Stimulated activated naive B cell treated with anti-CD40 and anti-IgM and Interleukin-4, amounts not matched to agents 10 μg/mL and 1 μg/mL and 100 μg/mL, for 72 hours (primary cell): ENCODE results near the gene DFFA.
A peak's percentile ranks its signal among the peaks of the same experiment; 100 is the strongest.
"Not testable (repeated sequence)": the region's sequence is repeated elsewhere in the genome, so short reads cannot be mapped to it uniquely, and the experiment has no call there.

Experiments used
- ATAC-seq, 2 donors: fragments of 150-1000 bp; cut with Tn5 transposase; replicated peaks; 2 replicates each; pipeline ENCODE4 v1.10.0; 2021; ENCODE audit warnings: moderate library complexity in 1 of 2
- DNase-seq: peaks from one replicate; pipeline ENCODE4 v3.0.0; 2021
- H3K27ac Mint-ChIP-seq: one replicate; pipeline ENCODE4 v1.8.0; 2022; ENCODE audit warnings: mild to moderate bottlenecking, mixed read lengths
- H3K27me3 Mint-ChIP-seq, 2 donors: one replicate each; pipeline ENCODE4 v1.8.0; 2022; ENCODE audit warnings: mixed read lengths in 2 of 2
- H3K36me3 Mint-ChIP-seq, 2 donors: one replicate each; pipeline ENCODE4 v1.8.0; 2022; ENCODE audit warnings: mixed read lengths in 2 of 2, mild to moderate bottlenecking in 1 of 2
- H3K4me1 Mint-ChIP-seq, 2 donors: one replicate each; pipeline ENCODE4 v1.8.0; 2022; ENCODE audit warnings: mixed read lengths in 2 of 2, mild to moderate bottlenecking in 1 of 2
- H3K4me3 Mint-ChIP-seq, 2 donors: one replicate each; pipeline ENCODE4 v1.8.0; 2022; ENCODE audit warnings: mild to moderate bottlenecking in 2 of 2, mixed read lengths in 2 of 2, moderate library complexity in 1 of 2
- H3K9me3 Mint-ChIP-seq, 2 donors: one replicate each; pipeline ENCODE4 v1.8.0; 2022; ENCODE audit warnings: mixed read lengths in 2 of 2, mild to moderate bottlenecking in 1 of 2

DFFA gene

DNA sequence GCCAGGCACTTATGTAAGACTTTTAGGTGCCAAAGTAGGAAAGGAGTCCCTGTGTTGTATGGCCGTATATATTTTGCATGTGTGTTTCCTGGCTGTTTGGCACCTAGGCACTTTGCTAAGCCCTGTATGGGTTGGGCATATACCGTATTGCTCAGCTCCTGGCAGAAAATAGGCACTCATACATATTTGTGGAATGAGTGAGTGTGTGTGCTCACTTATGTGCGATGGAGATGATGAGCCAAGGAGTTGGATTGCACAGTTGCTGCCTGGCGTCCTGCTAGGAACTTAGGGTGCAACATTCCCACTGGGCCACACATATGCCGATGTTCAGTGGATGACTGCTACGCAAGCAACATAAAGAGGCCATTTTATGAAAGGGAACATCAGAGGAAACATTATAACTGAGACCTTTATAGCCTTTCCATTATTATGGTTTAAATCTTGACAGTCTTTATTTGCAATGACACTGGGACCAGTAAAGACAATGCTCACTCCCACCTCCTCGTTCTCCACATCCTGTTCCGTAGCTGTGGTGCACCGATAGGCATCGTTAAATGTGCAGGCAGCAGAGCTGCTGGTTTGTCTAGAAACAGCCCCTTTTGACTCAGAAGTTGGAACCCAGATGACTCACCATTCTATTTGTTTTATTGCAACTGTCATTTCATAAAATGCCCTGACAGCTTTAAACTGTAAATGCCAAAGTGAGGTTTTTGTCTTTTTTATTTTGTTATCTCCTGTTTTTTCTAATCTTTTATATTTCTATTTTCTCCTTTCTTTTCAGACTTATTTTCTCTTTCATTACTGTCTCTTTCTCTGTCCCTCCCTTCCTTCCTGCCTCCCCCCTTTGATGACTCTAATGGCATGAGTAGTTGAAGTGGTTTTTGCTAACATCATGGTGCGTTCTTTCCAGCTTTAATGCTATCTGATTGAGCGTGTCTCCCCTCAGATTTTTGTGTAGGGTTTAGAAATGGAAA lies 38.5 kb upstream of the DFFA start:
- Mint-ChIP-seq H3K4me1 (peaks cover 39 to 65% of the 10 kb centered on the region in 2 donors), H3K27me3 (no peaks in the 10 kb centered on the region), H3K27ac (peak overlapping the region; percentile 86), H3K9me3 (no peaks in the 10 kb centered on the region), H3K4me3 (peak overlapping the region; percentile 27 to 38), H3K36me3 (peaks cover 6 to 9% of the 10 kb centered on the region in 2 donors)
- ATAC-seq (peak; percentile 98 to 99), DNase-seq (peak; percentile 74)

DNA sequence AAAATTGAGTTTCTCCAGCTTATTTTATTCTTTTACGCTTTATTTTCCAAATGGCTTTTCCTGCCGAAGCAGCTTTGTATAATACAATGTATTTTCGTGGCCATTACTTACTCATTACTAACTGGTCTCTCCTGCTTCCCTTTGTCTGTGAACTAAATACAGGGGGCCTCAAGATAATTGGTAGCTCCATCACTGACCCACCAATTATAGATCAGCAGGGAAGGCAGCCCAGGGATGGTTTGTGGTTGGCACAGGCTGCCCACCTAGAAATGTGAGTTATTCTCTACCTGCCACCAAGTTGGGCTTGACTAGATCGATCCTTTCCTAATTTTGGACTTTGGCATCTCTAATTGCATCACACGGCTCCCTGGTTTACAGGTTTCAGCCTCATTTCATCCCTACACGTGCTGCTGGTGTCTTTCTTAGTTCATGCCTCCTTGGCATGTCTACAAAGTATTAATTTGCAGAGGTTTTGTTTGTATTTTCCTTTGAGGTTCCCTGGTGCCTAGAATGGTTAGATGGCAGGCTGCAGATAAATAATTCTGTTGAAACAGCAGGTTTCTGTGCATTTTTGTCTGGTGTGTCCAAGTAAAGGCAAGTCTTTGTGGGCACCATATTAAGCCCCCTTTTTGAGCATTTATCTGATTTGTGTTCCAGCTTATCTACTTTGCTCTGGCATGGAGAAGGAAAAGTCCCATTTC lies 37.6 kb upstream of the DFFA start:
- peaks cover 6 to 9% of the 10 kb centered on the region in 2 donors for H3K36me3 Mint-ChIP-seq
- no peak for ATAC-seq
- peaks cover 36 to 60% of the 10 kb centered on the region in 2 donors for H3K4me1 Mint-ChIP-seq
- H3K9me3 Mint-ChIP-seq: no peaks in the 10 kb centered on the region
- H3K27ac Mint-ChIP-seq: no peak overlapping the region
- no peaks in the 10 kb centered on the region for H3K27me3 Mint-ChIP-seq
- H3K4me3 Mint-ChIP-seq: no peak overlapping the region
- no peak for DNase-seq

DNA sequence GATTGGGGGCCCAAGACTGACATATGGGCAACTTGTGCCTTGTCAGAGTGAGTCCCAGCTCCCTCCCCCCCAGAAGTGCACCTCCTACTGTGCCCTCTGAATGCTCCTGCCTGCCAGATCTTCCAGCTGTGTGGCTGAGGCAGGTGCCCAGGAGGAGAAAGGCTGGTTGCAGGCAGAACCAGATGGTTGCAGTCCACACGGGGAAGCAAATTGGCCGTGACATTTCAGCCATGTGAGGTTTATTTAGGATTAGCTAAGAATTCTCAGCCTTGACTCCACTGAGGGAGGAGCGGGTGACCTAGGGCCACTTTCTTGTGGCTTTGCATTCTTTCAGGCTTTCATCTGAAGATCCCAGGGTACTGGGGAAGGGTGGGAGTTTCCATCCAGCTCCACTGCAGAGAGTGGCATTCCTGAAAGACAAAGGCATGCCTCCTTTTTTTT lies 36.2 kb upstream of the DFFA start:
- Mint-ChIP-seq H3K4me1 (peaks cover 27 to 61% of the 10 kb centered on the region in 2 donors), H3K4me3 (no peak overlapping the region), H3K27ac (peak overlapping the region; percentile 71), H3K36me3 (peaks cover 6 to 8% of the 10 kb centered on the region in 2 donors), H3K27me3 (no peaks in the 10 kb centered on the region), H3K9me3 (no peaks in the 10 kb centered on the region)
- DNase-seq (no peak), ATAC-seq (no peak)

DNA sequence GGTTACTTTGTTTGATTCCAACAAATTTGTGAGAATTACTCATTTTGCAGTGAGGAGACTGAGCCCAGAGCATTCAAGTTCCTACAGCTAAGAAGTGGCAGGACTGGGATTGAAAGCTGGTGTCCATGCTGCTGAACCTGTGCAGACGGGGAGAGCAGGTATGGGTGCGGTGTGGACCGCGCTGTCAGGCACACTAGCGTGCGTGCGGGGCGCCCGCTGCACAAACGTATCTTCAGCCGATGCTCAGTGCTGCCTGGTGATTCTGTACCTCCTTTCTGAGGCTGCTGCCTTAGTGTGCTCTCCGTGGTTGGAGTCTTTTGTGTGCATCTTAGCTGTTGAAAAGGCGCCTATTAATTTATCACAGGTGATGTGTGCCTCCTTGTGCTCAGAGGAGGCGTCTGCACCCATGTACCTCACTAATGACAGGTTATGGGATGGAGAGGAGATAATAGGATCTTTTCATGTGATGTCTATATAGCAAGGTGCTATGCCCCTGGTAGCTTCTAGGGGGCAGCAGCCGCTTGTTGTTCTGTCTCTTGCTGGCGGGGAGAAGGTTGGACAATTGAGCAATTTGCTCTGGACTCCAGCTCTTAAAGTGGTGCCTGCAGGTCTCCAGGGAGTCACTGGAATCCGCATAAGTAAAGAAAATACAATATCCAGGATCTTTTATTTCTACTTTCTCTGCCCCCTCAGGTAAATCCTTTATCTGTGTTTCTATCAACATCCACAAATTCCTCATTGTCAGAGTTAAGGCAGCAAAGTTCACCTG lies 35.0 kb upstream of the DFFA start:
- Mint-ChIP-seq H3K27me3 (no peaks in the 10 kb centered on the region), H3K4me1 (peaks cover 27 to 54% of the 10 kb centered on the region in 2 donors), H3K4me3 (no peak overlapping the region), H3K27ac (no peak overlapping the region), H3K36me3 (peaks cover 5 to 8% of the 10 kb centered on the region in 2 donors), H3K9me3 (no peaks in the 10 kb centered on the region)
- ATAC-seq (peak; percentile 57 to 58), DNase-seq (no peak)

DNA sequence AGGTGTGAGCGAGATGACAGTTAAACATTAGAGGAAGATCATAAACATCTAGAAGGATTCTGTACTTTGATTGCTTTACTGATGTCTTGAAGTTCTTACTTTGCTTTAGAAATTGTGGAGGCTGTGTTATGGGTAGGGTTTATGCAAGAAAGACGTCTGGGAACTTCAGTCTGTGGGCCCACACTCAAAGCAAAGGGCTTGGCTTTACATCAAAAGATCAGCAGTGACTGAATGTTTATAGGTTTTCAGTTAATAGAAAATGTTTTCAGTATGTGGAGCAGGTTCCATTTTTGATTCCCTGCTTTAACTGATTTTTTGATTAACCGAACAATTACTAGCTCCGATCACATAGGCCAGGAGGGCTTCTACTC lies 34.3 kb upstream of the DFFA start:
- ATAC-seq (no peak), DNase-seq (no peak)
- Mint-ChIP-seq H3K27me3 (no peaks in the 10 kb centered on the region), H3K9me3 (no peaks in the 10 kb centered on the region), H3K27ac (peak overlapping the region; percentile 81), H3K36me3 (peaks cover 3 to 8% of the 10 kb centered on the region in 2 donors), H3K4me3 (no peak overlapping the region), H3K4me1 (peaks cover 27 to 56% of the 10 kb centered on the region in 2 donors)

DNA sequence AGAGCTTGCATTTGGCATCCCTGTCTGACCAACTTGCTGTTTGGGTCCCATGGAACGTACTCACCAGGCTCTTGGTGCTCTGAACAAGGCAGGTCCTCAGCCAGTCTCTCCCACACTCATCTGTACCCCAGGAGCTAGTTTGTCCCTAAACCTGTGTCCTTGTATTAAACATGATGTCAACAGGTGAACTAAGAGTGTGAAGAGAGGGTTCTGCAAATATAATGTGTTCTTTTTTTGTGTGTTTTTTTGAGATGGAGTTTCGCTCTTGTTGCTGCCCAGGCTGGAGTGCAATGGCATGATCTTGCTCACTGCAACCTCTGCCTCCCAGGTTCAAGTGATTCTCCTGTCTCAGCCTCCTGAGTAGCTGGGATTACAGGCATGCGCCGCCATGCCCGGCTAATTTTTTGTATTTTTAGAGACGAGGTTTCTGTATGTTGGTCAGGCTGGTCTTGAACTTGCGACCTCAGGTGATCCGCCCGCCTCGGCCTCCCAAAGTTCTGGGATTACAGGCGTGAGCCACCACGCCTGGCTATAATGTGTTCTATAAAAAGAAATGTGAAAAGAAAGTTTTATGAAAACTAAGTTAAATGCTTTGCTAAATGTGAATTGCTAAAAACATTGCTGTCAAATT lies 33.8 kb upstream of the DFFA start:
- not testable (repeated sequence) for H3K4me3 Mint-ChIP-seq, DNase-seq, ATAC-seq, H3K36me3 Mint-ChIP-seq, H3K9me3 Mint-ChIP-seq, H3K27me3 Mint-ChIP-seq
- peak overlapping the region; percentile 81 for H3K27ac Mint-ChIP-seq
- H3K4me1 Mint-ChIP-seq: peaks cover 22 to 51% of the 10 kb centered on the region in 2 donors

DNA sequence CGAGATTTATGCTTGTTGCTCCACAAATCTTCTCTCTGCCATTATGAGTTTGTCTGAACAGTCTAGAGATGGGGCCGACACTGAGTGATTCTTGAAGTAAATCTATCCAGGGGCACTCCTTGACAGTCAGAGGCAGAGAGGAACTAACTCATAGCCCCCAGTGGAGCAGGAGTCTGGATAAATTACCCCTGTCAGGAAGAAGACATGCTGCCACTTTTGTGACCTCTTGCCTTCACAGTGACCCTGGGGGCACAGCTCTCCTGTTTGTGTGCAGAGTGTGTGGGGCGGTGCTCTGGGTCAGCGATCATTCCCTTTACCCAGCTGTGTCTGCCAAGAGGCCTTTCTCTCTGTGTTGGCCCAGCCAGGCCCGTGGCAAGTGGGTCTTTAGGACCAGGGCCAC lies 31.9 kb upstream of the DFFA start:
- no peak for ATAC-seq
- H3K27ac Mint-ChIP-seq: no peak overlapping the region
- H3K4me1 Mint-ChIP-seq: peaks cover 13 to 38% of the 10 kb centered on the region in 2 donors
- H3K36me3 Mint-ChIP-seq: peaks cover 3 to 9% of the 10 kb centered on the region in 2 donors
- no peak for DNase-seq
- H3K27me3 Mint-ChIP-seq: no peaks in the 10 kb centered on the region
- no peak overlapping the region for H3K4me3 Mint-ChIP-seq
- H3K9me3 Mint-ChIP-seq: no peaks in the 10 kb centered on the region

DNA sequence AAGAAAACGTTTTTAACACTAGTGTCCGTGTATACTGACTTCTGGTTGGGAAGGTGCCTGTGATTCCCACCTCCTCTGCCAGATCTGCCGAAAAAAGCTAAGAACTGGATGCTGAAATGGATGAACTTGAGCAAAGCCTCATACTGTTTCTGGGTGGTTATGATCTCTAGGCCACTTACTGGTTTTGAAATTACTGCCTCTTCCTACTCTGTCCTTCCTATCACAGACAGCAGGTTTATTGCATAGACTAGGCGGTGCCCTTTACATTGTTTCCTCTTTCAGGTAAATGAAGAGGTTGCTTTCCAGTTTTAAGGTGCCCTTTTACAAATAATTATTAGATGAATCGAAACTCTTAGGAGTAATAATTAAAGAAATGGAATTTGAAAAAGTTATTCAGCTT lies 29.9 kb upstream of the DFFA start:
- Mint-ChIP-seq H3K27ac (no peak overlapping the region), H3K36me3 (peaks cover 3 to 21% of the 10 kb centered on the region in 2 donors), H3K9me3 (no peaks in the 10 kb centered on the region), H3K27me3 (no peaks in the 10 kb centered on the region), H3K4me3 (no peak overlapping the region), H3K4me1 (peaks cover 5 to 27% of the 10 kb centered on the region in 2 donors)
- DNase-seq (no peak), ATAC-seq (peak; percentile 44 to 50)

DNA sequence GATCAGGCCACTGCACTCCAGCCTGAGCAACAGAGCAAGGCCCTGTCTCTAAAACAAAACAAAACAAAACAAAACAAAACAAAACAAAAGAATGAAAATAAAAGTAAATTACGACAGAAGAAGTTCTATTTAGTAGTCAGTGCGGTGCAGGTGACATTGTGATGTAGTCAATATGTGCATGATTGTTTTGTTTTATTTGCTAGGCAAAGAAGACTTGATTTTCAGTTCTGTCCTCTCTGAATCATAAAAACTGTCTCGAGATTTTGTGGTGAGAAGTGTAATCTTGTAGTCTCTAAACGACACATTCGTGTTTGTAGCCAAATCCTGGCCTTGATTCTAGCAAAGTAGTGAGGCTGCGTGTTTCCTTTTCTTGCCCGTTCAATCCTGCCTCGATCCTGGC lies 25.9 kb upstream of the DFFA start:
- peaks cover 22 to 40% of the 10 kb centered on the region in 2 donors for H3K4me1 Mint-ChIP-seq
- no peak overlapping the region for H3K4me3 Mint-ChIP-seq
- H3K36me3 Mint-ChIP-seq: peaks cover 5 to 18% of the 10 kb centered on the region in 2 donors
- ATAC-seq (no peak), DNase-seq (no peak)
- no peaks in the 10 kb centered on the region for H3K9me3 Mint-ChIP-seq
- peak overlapping the region; percentile 31 for H3K27ac Mint-ChIP-seq
- H3K27me3 Mint-ChIP-seq: no peaks in the 10 kb centered on the region

DNA sequence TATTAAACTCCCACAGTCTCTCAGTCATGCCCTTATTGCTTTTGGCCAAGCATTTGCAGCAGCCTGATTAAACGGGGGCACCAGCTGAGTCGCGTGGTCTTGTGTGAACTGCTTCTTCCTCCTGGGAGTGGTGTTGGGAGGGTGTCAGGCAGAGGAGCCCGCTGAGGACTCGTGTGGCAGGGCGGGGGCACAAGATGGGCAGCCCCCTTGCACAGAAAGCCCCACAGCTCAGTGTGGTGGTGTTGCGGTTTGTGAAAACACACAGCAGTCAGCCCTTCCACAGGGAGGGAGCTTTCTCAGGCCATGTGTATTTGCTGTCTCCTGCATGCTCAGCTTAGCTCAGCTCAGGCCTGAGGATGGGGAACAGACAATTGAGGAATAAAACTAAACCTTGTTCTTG lies 24.8 kb upstream of the DFFA start:
- no peaks in the 10 kb centered on the region for H3K27me3 Mint-ChIP-seq
- H3K9me3 Mint-ChIP-seq: no peaks in the 10 kb centered on the region
- no peak overlapping the region for H3K27ac Mint-ChIP-seq
- peaks cover 5 to 26% of the 10 kb centered on the region in 2 donors for H3K36me3 Mint-ChIP-seq
- no peak overlapping the region for H3K4me3 Mint-ChIP-seq
- H3K4me1 Mint-ChIP-seq: peaks cover 28 to 36% of the 10 kb centered on the region in 2 donors
- ATAC-seq (no peak), DNase-seq (no peak)

DNA sequence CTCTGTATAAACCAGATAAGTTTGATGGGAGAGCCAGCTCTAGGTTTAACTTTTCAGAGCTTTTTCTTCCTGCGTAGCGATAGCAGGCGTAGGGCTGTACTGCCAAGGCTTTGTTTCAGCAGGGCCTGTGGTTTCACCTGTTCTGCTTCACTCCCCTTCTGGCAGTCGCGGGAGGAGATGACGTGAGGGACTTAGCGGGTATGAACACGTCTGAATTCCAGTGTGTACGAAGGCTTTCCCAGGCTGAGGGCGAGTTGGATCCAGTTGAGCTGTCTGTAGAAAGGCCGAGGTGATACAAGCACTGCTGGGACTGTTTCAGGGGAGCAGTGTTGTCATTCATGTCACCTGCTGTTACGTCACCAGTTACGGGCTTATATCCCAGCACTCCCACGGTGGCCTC lies 23.6 kb upstream of the DFFA start:
- Mint-ChIP-seq H3K36me3 (peaks cover 5 to 26% of the 10 kb centered on the region in 2 donors), H3K4me1 (peaks cover 28 to 32% of the 10 kb centered on the region in 2 donors), H3K9me3 (no peaks in the 10 kb centered on the region), H3K4me3 (peak overlapping the region; percentile 25 to 48), H3K27me3 (no peaks in the 10 kb centered on the region), H3K27ac (peak overlapping the region; percentile 94)
- DNase-seq (no peak), ATAC-seq (no peak)

DNA sequence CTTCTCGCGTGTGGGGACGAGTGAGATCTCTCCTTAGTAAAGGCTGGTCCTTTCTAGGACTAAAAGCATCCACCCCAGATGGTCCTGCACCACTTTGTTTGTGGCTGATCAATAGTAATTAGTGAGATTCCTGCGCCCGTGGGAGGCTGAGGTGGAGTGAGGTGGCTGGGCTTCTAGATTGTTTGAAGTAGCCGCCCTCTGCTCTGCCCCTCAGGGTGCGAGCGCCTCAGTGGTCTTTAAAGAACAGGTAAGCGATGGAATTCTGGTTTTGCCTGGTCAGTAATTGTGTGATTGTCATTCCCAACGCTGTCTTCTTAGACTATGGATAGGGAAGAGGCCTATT lies 23.1 kb upstream of the DFFA start:
- H3K27me3 Mint-ChIP-seq: no peaks in the 10 kb centered on the region
- H3K4me3 Mint-ChIP-seq: peak overlapping the region; percentile 84 to 87
- peak overlapping the region; percentile 94 for H3K27ac Mint-ChIP-seq
- no peaks in the 10 kb centered on the region for H3K9me3 Mint-ChIP-seq
- peaks cover 28 to 32% of the 10 kb centered on the region in 2 donors for H3K4me1 Mint-ChIP-seq
- H3K36me3 Mint-ChIP-seq: peaks cover 5 to 26% of the 10 kb centered on the region in 2 donors
- DNase-seq (no peak), ATAC-seq (no peak)

DNA sequence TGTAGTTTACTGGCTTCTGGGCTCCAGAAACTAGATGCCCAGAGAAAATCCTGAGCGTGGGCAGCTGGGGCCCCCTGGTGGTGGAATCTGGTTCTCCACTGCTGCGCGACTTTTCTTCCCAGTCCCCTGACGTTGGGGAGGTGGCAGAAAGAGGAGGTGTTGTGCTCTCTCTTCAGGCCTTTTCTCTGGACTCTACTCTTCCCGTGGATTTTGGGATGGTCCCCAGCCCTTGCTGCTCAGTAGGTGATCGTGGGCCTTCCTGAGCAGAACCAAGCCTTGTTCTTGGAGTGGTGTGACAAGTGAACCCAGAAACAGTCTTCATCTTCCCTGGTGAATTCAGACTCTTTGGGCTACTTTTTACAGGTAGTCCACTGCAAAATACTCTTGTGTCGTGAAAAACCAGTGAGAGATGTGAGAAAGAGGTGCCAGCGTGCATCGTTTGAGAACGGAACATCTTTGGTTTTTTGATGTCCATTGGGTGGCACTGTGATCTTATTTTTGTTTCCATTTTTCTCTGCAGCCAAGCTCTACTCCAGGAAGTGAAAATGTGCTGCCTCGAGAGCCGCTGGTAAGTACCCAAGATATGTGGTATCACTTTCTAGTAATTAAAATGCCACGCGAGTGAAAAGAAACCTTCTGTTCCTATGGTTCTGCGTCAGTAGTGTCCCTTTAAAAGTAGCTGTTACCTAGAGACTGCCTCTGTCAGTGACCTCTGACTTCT lies 22.6 kb upstream of the DFFA start:
- DNase-seq (peak; percentile 70), ATAC-seq (peak; percentile 98 to 99)
- Mint-ChIP-seq H3K36me3 (peaks cover 7 to 26% of the 10 kb centered on the region in 2 donors), H3K4me1 (peaks cover 32 to 35% of the 10 kb centered on the region in 2 donors), H3K4me3 (peak overlapping the region; percentile 84 to 87), H3K27me3 (no peaks in the 10 kb centered on the region), H3K27ac (peak overlapping the region; percentile 94), H3K9me3 (no peaks in the 10 kb centered on the region)
